Activated CD8-positive, alpha-beta T cell treated with anti-CD3 and anti-CD28 coated beads, Interleukin-2, amount 10 ng/mL, durations not matched to agents 7 days and 5 days (primary cell): ENCODE measurements around the gene KLK4. TPM values are rescaled to one million over a fixed set of nuclear protein-coding genes. Genes with fewer than 3 reads are reported as not detected.

Experiments used
- ATAC-seq: fragments of 150-1000 bp; cut with Tn5 transposase; one replicate; pipeline ENCODE4 v1.10.0; 2021; ENCODE audit warnings: moderate library complexity
- CTCF ChIA-PET: fragments of 350-600 bp; sonication (Branson Sonifier 250); formaldehyde crosslinking; loops from one replicate; lab custom pipeline; 2021; ENCODE audit warnings: antibody characterized with exemption; lab: Charles Lee
- POLR2A ChIA-PET: fragments of 350-600 bp; sonication (Branson Sonifier 250); formaldehyde crosslinking; loops from one replicate; lab custom pipeline; 2021; ENCODE audit warnings: antibody characterized with exemption; lab: Charles Lee
- DNase-seq: peaks from one replicate; pipeline ENCODE4 v3.0.0-alpha.2; 2020
- H3K27ac Mint-ChIP-seq: one replicate; pipeline ENCODE4 v1.8.0; 2021; ENCODE audit warnings: mild to moderate bottlenecking, mixed read lengths
- H3K27me3 Mint-ChIP-seq: one replicate; pipeline ENCODE4 v1.8.0; 2021; ENCODE audit warnings: low read depth, mixed read lengths
- H3K36me3 Mint-ChIP-seq: one replicate; pipeline ENCODE4 v1.8.0; 2021; ENCODE audit warnings: low read depth, mixed read lengths
- H3K4me1 Mint-ChIP-seq: one replicate; pipeline ENCODE4 v1.8.0; 2021; ENCODE audit warnings: low read depth, mixed read lengths
- H3K4me3 Mint-ChIP-seq: one replicate; pipeline ENCODE4 v1.8.0; 2021; ENCODE audit warnings: mild to moderate bottlenecking, mixed read lengths
- H3K9me3 Mint-ChIP-seq: one replicate; pipeline ENCODE4 v1.8.0; 2022; ENCODE audit warnings: mixed read lengths; ENCODE audit not compliant: insufficient read depth
- total RNA-seq, 2 experiments: library from RNA; stranded (reverse); gene quantifications; one replicate each; pipeline ENCODE4 v1.2.3, GENCODE V29; 2021

Gene KLK4
- total RNA-seq, 2 experiments from 2014 or later, result not detected

GRCh38 chr19:50894478-50895356 lies 16.5 kb downstream of the KLK4 start:
- H3K27me3 Mint-ChIP-seq, result peaks cover 14% of the 10 kb centered on the region
- CTCF ChIA-PET, result no interaction called here

GRCh38 chr19:50893047-50893736 lies 18.0 kb downstream of the KLK4 start:
- no peak for ATAC-seq
- H3K4me3 Mint-ChIP-seq, result no peak overlapping the region
- no peak overlapping the region for H3K27ac Mint-ChIP-seq
- H3K36me3 Mint-ChIP-seq, result no peaks in the 10 kb centered on the region
- ChIA-PET CTCF (no interaction called here), POLR2A (no interaction called here)
- H3K4me1 Mint-ChIP-seq, result peaks cover 2% of the 10 kb centered on the region
- no peak for DNase-seq
- no peaks in the 10 kb centered on the region for H3K9me3 Mint-ChIP-seq
- H3K27me3 Mint-ChIP-seq, result peaks cover 9% of the 10 kb centered on the region

More at GRCh38 chr19:50894478-50895356, 16.5 kb downstream of the KLK4 start:
- H3K36me3 Mint-ChIP-seq, result no peaks in the 10 kb centered on the region
- no peak overlapping the region for H3K27ac Mint-ChIP-seq
- DNase-seq, result no peak
- H3K4me3 Mint-ChIP-seq, result no peak overlapping the region
- no peak for ATAC-seq
- POLR2A ChIA-PET, result no interaction called here
- H3K4me1 Mint-ChIP-seq, result peaks cover 2% of the 10 kb centered on the region
- H3K9me3 Mint-ChIP-seq, result no peaks in the 10 kb centered on the region

- POLR2A ChIA-PET, result no interaction called here
Measured at GRCh38 chr19:50891253-50891625, 20.0 kb downstream of the KLK4 start.

GRCh38 chr19:50890422-50891252 lies 20.6 kb downstream of the KLK4 start:
- Mint-ChIP-seq H3K27ac (no peak overlapping the region), H3K4me1 (no peaks in the 10 kb centered on the region), H3K9me3 (no peaks in the 10 kb centered on the region), H3K36me3 (no peaks in the 10 kb centered on the region), H3K27me3 (peaks cover 9% of the 10 kb centered on the region), H3K4me3 (no peak overlapping the region)
- ATAC-seq (no peak), DNase-seq (no peak)
- ChIA-PET CTCF (interaction anchor here (1.1 kb wide), 1 partner anchor 31 kb away, joined by 3 read pairs; no protein-coding TSS in a partner anchor), POLR2A (no interaction called here)

More at GRCh38 chr19:50891253-50891625, 20.0 kb downstream of the KLK4 start:
- no peaks in the 10 kb centered on the region for H3K9me3 Mint-ChIP-seq
- H3K4me3 Mint-ChIP-seq, result no peak overlapping the region
- H3K27ac Mint-ChIP-seq, result no peak overlapping the region
- H3K36me3 Mint-ChIP-seq, result no peaks in the 10 kb centered on the region
- peaks cover 9% of the 10 kb centered on the region for H3K27me3 Mint-ChIP-seq
- ATAC-seq (no peak), DNase-seq (no peak)
- CTCF ChIA-PET, result interaction anchor here (1.2 kb wide), 2 partner anchors 14 to 31 kb away, joined by 3 read pairs; no protein-coding TSS in a partner anchor
- H3K4me1 Mint-ChIP-seq, result no peaks in the 10 kb centered on the region

GRCh38 chr19:50889638-50890037 lies 21.6 kb downstream of the KLK4 start:
- no peaks in the 10 kb centered on the region for H3K36me3 Mint-ChIP-seq
- peaks cover 12% of the 10 kb centered on the region for H3K27me3 Mint-ChIP-seq
- no peak for ATAC-seq
- no peak for DNase-seq
- H3K27ac Mint-ChIP-seq, result no peak overlapping the region
- H3K4me3 Mint-ChIP-seq, result no peak overlapping the region
- ChIA-PET CTCF (interaction anchor here (1.1 to 1.5 kb wide), 2 partner anchors 11 to 32 kb away, joined by 3 read pairs; no protein-coding TSS in a partner anchor), POLR2A (no interaction called here)
- H3K4me1 Mint-ChIP-seq, result no peaks in the 10 kb centered on the region
- no peaks in the 10 kb centered on the region for H3K9me3 Mint-ChIP-seq

- CTCF ChIA-PET, result no interaction called here
- Mint-ChIP-seq H3K9me3 (no peaks in the 10 kb centered on the region), H3K27ac (no peak overlapping the region), H3K4me1 (no peaks in the 10 kb centered on the region), H3K27me3 (peaks cover 26% of the 10 kb centered on the region), H3K36me3 (no peaks in the 10 kb centered on the region), H3K4me3 (no peak overlapping the region)
- POLR2A ChIA-PET, result no interaction called here
- ATAC-seq, result no peak
- no peak for DNase-seq
Measured at GRCh38 chr19:50882188-50882587, 29.0 kb downstream of the KLK4 start.

- Mint-ChIP-seq H3K27me3 (peaks cover 23% of the 10 kb centered on the region), H3K4me1 (no peaks in the 10 kb centered on the region), H3K36me3 (no peaks in the 10 kb centered on the region), H3K4me3 (no peak overlapping the region), H3K27ac (no peak overlapping the region), H3K9me3 (no peaks in the 10 kb centered on the region)
- no peak for DNase-seq
- no peak for ATAC-seq
- CTCF ChIA-PET, result no interaction called here
- POLR2A ChIA-PET, result no interaction called here
Measured at GRCh38 chr19:50880241-50880640, 31.0 kb downstream of the KLK4 start.

- Mint-ChIP-seq H3K36me3 (no peaks in the 10 kb centered on the region), H3K27me3 (peaks cover 20% of the 10 kb centered on the region), H3K9me3 (no peaks in the 10 kb centered on the region), H3K4me3 (no peak overlapping the region), H3K4me1 (no peaks in the 10 kb centered on the region), H3K27ac (no peak overlapping the region)
- ChIA-PET CTCF (interaction anchor here (0.8 to 1.3 kb wide), 3 partner anchors 10 to 43 kb away, joined by 3 read pairs; no protein-coding TSS in a partner anchor), POLR2A (no interaction called here)
- ATAC-seq (no peak), DNase-seq (no peak)
Measured at GRCh38 chr19:50878851-50879250, 32.3 kb downstream of the KLK4 start.

GRCh38 chr19:50877338-50877737 lies 33.9 kb downstream of the KLK4 start:
- no peak for DNase-seq
- H3K4me3 Mint-ChIP-seq, result no peak overlapping the region
- POLR2A ChIA-PET, result no interaction called here
- H3K27me3 Mint-ChIP-seq, result peaks cover 17% of the 10 kb centered on the region
- ATAC-seq, result no peak
- H3K4me1 Mint-ChIP-seq, result no peaks in the 10 kb centered on the region
- CTCF ChIA-PET, result interaction anchor here (1.3 kb wide), 1 partner anchor 11 kb away, joined by 3 read pairs; no protein-coding TSS in a partner anchor
- H3K9me3 Mint-ChIP-seq, result no peaks in the 10 kb centered on the region
- no peaks in the 10 kb centered on the region for H3K36me3 Mint-ChIP-seq
- no peak overlapping the region for H3K27ac Mint-ChIP-seq

GRCh38 chr19:50876456-50876855 lies 34.7 kb downstream of the KLK4 start:
- Mint-ChIP-seq H3K4me1 (no peaks in the 10 kb centered on the region), H3K27me3 (peaks cover 18% of the 10 kb centered on the region), H3K36me3 (no peaks in the 10 kb centered on the region), H3K9me3 (no peaks in the 10 kb centered on the region), H3K27ac (no peak overlapping the region), H3K4me3 (no peak overlapping the region)
- DNase-seq, result no peak
- no peak for ATAC-seq
- ChIA-PET POLR2A (no interaction called here), CTCF (no interaction called here)

GRCh38 chr19:50875795-50876422 lies 35.3 kb downstream of the KLK4 start:
- H3K9me3 Mint-ChIP-seq, result no peaks in the 10 kb centered on the region
- CTCF ChIA-PET, result no interaction called here

More at GRCh38 chr19:50875795-50876422, 35.3 kb downstream of the KLK4 start:
- H3K4me3 Mint-ChIP-seq, result no peak overlapping the region
- peaks cover 23% of the 10 kb centered on the region for H3K27me3 Mint-ChIP-seq
- DNase-seq (no peak), ATAC-seq (peak; percentile 30)
- POLR2A ChIA-PET, result no interaction called here
- no peaks in the 10 kb centered on the region for H3K36me3 Mint-ChIP-seq
- no peaks in the 10 kb centered on the region for H3K4me1 Mint-ChIP-seq
- H3K27ac Mint-ChIP-seq, result no peak overlapping the region
